Loucy (cell line): ENCODE measurements around the gene TMEM132D.

Experiments used
- H2AFZ ChIP-seq: fragments of 200-600 bp; sonication (generic); 2 replicates; pipeline ENCODE4 v1.6.0; 2016; ENCODE audit warnings: antibody characterized with exemption, mild to moderate bottlenecking, low read length, moderate library complexity
- H3F3A ChIP-seq: fragments of 200-600 bp; 2 replicates; pipeline ENCODE4 v1.6.0; 2016; ENCODE audit warnings: antibody characterized with exemption, low read depth, mild to moderate bottlenecking
- H3K27me3 ChIP-seq: fragments of 200-600 bp; sonication (generic); 2 replicates; pipeline ENCODE4 v1.6.1; 2014; ENCODE audit warnings: low read length, mild to moderate bottlenecking; ENCODE audit not compliant: insufficient read depth, poor library complexity, severe bottlenecking
- H3K36me3 ChIP-seq: fragments of 200-600 bp; sonication (generic); 2 replicates; pipeline ENCODE4 v1.6.1; 2016; ENCODE audit warnings: low read length; ENCODE audit not compliant: insufficient read depth
- H3K4me1 ChIP-seq: fragments of 200-600 bp; sonication (generic); 2 replicates; pipeline ENCODE4 v1.5.1; 2014; ENCODE audit warnings: low read length, mild to moderate bottlenecking; ENCODE audit not compliant: insufficient read depth, poor library complexity, severe bottlenecking
- H3K4me2 ChIP-seq: fragments of 200-600 bp; sonication (generic); 2 replicates; pipeline ENCODE4 v1.6.0; 2014; ENCODE audit warnings: antibody characterized with exemption, low read length, low read depth, mild to moderate bottlenecking; ENCODE audit not compliant: poor library complexity, severe bottlenecking
- H3K4me3 ChIP-seq: fragments of 200-600 bp; sonication (generic); 2 replicates; pipeline ENCODE4 v1.5.1; 2014; ENCODE audit warnings: low read length, mild to moderate bottlenecking, mixed read lengths; ENCODE audit not compliant: poor library complexity, severe bottlenecking
- H3K79me2 ChIP-seq: fragments of 200-600 bp; sonication (generic); 2 replicates; pipeline ENCODE4 v1.6.1; 2014; ENCODE audit warnings: low read length; ENCODE audit not compliant: insufficient read depth
- H3K9ac ChIP-seq: fragments of 200-600 bp; sonication (generic); 2 replicates; pipeline ENCODE4 v1.6.0; 2014; ENCODE audit warnings: mild to moderate bottlenecking, low read depth, low read length, moderate library complexity; ENCODE audit not compliant: poor library complexity, severe bottlenecking
- H3K9me2 ChIP-seq: fragments of 200-600 bp; sonication (generic); replicated peaks from 2 replicates; pipeline ENCODE4 v1.6.1; 2016; ENCODE audit warnings: low read depth, low read length, mixed read lengths
- H3K9me3 ChIP-seq: fragments of 200-600 bp; sonication (generic); 2 replicates; pipeline ENCODE4 v1.6.1; 2014; ENCODE audit warnings: mild to moderate bottlenecking, antibody characterized with exemption, low read length, low read depth; ENCODE audit not compliant: insufficient read depth
- H4K20me1 ChIP-seq: fragments of 200-600 bp; sonication (generic); 2 replicates; pipeline ENCODE4 v1.6.0; 2014; ENCODE audit warnings: antibody characterized with exemption, low read length, mild to moderate bottlenecking; ENCODE audit not compliant: insufficient read depth, poor library complexity, severe bottlenecking
- CTCF ChIP-seq: fragments of 200-600 bp; sonication (generic); conservative IDR thresholded peaks from 2 replicates; pipeline ENCODE4 v1.5.1; 2014; ENCODE audit warnings: mild to moderate bottlenecking, antibody characterized with exemption, low read length
- EZH2phosphoT487 ChIP-seq: fragments of 200-600 bp; IDR thresholded peaks from 2 replicates; pipeline ENCODE4 v1.6.1; 2018; ENCODE audit warnings: antibody characterized with exemption, mild to moderate bottlenecking, moderate library complexity, borderline replicate concordance

Gene TMEM132D

DNA sequence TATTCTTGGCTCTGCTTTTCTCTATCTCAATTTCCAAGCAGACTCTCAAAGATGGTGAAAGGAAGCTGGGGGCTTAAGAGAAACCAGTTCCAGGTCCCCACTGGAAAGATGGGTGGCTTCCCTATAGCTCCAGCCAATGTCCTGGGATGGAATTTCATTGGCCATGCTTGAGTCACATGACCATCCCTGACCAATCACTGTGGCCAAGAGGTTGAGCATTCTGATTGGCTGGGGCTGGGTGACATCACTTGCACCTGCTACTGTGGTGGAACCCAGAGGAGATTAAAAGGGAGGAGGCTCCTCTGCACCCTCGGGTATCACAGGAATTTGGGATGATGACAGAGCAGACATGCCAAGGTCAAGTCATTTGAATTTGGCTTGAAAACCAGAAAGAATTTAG is 436.5 kb downstream of the TMEM132D start:
- TF ChIP-seq CTCF (no peak), EZH2phosphoT487 (no peak)
- Histone ChIP-seq H3K9me3 (no peaks in the 10 kb centered on the region; the same call in 1 of the 2 replicates), H3K9ac (no peak overlapping the region), H4K20me1 (no peaks in the 10 kb centered on the region), H2AFZ (no peak overlapping the region), H3F3A (no peaks in the 10 kb centered on the region), H3K4me3 (no peak overlapping the region), H3K36me3 (no peaks in the 10 kb centered on the region), H3K4me2 (no peak overlapping the region), H3K9me2 (no peaks in the 10 kb centered on the region), H3K4me1 (no peaks in the 10 kb centered on the region), H3K79me2 (no peaks in the 10 kb centered on the region), H3K27me3 (no peaks in the 10 kb centered on the region)

DNA sequence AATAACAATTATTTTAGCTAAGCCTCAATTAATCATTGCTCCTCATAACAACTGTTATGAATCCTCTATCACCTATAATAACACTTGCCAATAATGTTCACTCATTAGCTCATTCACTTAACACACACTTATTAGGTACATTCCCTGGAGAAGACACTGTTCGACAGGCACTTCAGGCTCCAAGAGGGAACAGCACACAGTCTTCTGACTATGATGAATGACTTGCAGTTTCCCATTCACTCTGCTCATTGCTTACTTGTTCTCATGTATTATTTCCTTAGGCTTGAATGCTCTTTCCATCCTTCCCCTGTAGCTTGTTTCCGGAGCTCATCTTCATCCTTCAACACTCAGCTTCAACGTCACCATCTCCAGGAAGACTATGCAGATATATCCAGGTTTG is 437.3 kb downstream of the TMEM132D start:
- H3K4me2 ChIP-seq, result no peak overlapping the region
- no peak for TF ChIP-seq EZH2phosphoT487
- no peaks in the 10 kb centered on the region for H3K4me1 ChIP-seq
- H3K27me3 ChIP-seq, result no peaks in the 10 kb centered on the region
- H2AFZ ChIP-seq, result no peak overlapping the region
- H4K20me1 ChIP-seq, result no peaks in the 10 kb centered on the region
- no peaks in the 10 kb centered on the region for H3K79me2 ChIP-seq
- H3K9ac ChIP-seq, result no peak overlapping the region
- H3K4me3 ChIP-seq, result no peak overlapping the region
- no peaks in the 10 kb centered on the region for H3K9me2 ChIP-seq
- H3K9me3 ChIP-seq, result no peaks in the 10 kb centered on the region; the same call in 1 of the 2 replicates
- no peaks in the 10 kb centered on the region for H3K36me3 ChIP-seq
- H3F3A ChIP-seq, result no peaks in the 10 kb centered on the region

- H3K9ac ChIP-seq, result no peak overlapping the region
- no peaks in the 10 kb centered on the region for H3K36me3 ChIP-seq
- no peaks in the 10 kb centered on the region for H3F3A ChIP-seq
- H3K4me3 ChIP-seq, result no peak overlapping the region
- no peaks in the 10 kb centered on the region for H4K20me1 ChIP-seq
- H3K9me2 ChIP-seq, result no peaks in the 10 kb centered on the region
- no peaks in the 10 kb centered on the region for H3K27me3 ChIP-seq
- H3K79me2 ChIP-seq, result no peaks in the 10 kb centered on the region
- H3K4me1 ChIP-seq, result no peaks in the 10 kb centered on the region
- peaks cover 6% of the 10 kb centered on the region; the same call in 1 of the 2 replicates for H3K9me3 ChIP-seq
- TF ChIP-seq CTCF, result no peak
- TF ChIP-seq EZH2phosphoT487, result no peak
- no peak overlapping the region for H3K4me2 ChIP-seq
- no peak overlapping the region for H2AFZ ChIP-seq
Observed at GRCh38 chr12:129459886-129460285, 443.9 kb downstream of the TMEM132D start.

DNA sequence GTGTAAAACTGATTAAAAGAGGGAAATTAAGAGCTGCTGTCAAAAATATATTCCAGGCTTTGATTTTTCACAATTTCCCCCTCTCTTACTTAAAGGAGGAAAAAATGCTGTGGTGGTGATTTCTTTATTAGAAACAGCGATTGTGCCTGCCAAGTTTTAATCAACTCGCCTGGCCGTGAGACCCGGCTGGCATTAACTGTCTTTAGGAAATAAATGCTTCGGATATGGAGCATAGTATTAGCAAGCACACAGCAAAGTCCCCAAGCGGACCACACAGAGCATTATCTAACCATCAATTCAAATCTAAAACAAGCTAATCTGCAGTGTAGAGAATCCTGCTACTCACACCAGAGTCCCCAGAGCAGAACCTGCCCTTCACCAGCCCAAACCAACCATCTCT is 457.1 kb downstream of the TMEM132D start:
- Histone ChIP-seq H2AFZ (no peak overlapping the region), H3K36me3 (no peaks in the 10 kb centered on the region), H3K4me2 (no peak overlapping the region), H3K79me2 (no peaks in the 10 kb centered on the region), H3K9me3 (no peaks in the 10 kb centered on the region; the same call in 1 of the 2 replicates), H4K20me1 (no peaks in the 10 kb centered on the region), H3K9ac (no peak overlapping the region), H3K4me3 (no peak overlapping the region), H3K4me1 (no peaks in the 10 kb centered on the region), H3K9me2 (no peaks in the 10 kb centered on the region), H3K27me3 (no peaks in the 10 kb centered on the region), H3F3A (no peaks in the 10 kb centered on the region)
- no peak for TF ChIP-seq CTCF
- TF ChIP-seq EZH2phosphoT487, result no peak
